ENCODE measurements around the gene CPA3.

CPA3 gene

DNA sequence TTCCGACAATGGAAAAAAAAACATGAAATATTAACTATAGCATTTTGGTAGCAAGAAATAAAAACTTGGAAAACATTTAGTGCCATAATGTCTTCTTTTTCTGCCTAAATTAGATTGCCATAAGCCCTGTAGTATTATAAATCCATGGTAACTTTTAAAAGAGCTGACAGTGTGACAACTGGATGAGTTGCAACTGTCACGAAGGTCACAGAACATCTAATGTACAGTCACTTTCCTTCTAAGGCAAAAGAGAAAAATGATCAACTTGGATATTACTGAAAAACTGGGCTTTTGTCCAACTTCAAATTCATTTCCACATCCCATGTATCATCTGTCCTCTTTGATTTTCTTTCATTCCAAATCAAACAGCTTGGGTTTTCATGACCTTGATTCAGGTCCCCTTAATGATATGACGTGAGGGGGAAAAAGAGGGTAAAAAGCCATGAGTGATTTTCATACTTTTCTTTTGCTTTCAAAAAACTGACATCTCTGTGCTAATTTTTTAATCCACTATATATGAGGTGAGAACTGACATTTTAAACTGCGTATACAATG, 36.9 kb upstream of the CPA3 start:
- Histone ChIP-seq H2AK5ac (ENCODE audit: low read length, severe bottlenecking) (no peak overlapping the region), H3K4me1 (ENCODE audit: control insufficient read depth, insufficient read depth, low read depth, low read length) (no peaks in the 10 kb centered on the region), H3K27ac (ENCODE audit: low read length, poor library complexity, severe bottlenecking) (no peak overlapping the region), H3K27me3 (ENCODE audit: control insufficient read depth in 1 of 2, insufficient read depth in 1 of 2, low read length in 2 of 2) (no peaks in the 10 kb centered on the region), H3K4me3 (ENCODE audit: insufficient read depth in 1 of 2, low read depth in 1 of 2, low read length in 2 of 2) (no peak overlapping the region), H3K4me2 (ENCODE audit: low read length, poor library complexity, severe bottlenecking) (no peak overlapping the region), H3K18ac (ENCODE audit: low read depth in 1 of 2, low read length in 2 of 2) (no peak overlapping the region), H3K79me1 (replicated peaks; ENCODE audit: low read length, poor library complexity, severe bottlenecking) (no peaks in the 10 kb centered on the region), H2BK5ac (ENCODE audit: low read depth, low read length, poor library complexity, severe bottlenecking) (no peak overlapping the region), H2BK12ac (ENCODE audit: low read length in 2 of 2) (no peak overlapping the region), H3K9me3 (ENCODE audit: control insufficient read depth, low read length) (no peaks in the 10 kb centered on the region), H3K36me3 (ENCODE audit: control insufficient read depth in 1 of 2, insufficient read depth in 2 of 2, low read depth in 1 of 2, low read length in 2 of 2) (no peaks in the 10 kb centered on the region), H2BK120ac (ENCODE audit: low read depth, low read length) (no peak overlapping the region), H3K23ac (ENCODE audit: low read length in 2 of 2) (no peak overlapping the region), H3K14ac (ENCODE audit: low read length in 2 of 2) (no peak overlapping the region), H2AFZ (ENCODE audit: low read depth, low read length) (no peak overlapping the region), H4K8ac (ENCODE audit: low read length) (no peak overlapping the region), H4K91ac (ENCODE audit: low read length) (no peak overlapping the region), H3K4ac (ENCODE audit: low read depth in 1 of 2, low read length in 2 of 2) (no peak overlapping the region), H3K9ac (ENCODE audit: low read length) (no peak overlapping the region), H2BK15ac (ENCODE audit: low read depth, poor library complexity, severe bottlenecking) (no peak overlapping the region)
- no peak for DNase-seq
- 100% methylated on average over 2 of the region's 4 CpGs for WGBS

DNA sequence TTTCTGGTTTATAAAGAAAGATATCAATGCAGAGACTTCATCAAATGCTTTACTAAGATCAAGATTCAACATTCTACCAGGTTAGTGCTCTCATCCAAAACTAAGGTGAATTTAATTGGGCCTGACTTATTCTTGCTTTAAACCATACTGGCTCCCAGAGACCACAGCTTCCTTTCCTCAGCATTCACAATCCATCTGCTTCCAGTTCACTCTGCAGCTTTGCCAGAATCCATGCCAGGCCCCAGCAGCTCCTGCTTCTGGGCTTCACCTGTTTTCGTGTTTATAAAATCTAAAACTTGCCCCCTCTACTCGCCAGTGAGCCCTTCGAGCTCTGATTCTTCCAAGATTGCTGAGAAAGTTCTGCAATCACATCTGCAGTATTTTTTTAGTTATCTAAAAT, 35.2 kb upstream of the CPA3 start:
- H2BK12ac ChIP-seq (ENCODE audit: low read length in 2 of 2), result no peak overlapping the region
- no peaks in the 10 kb centered on the region for H3K36me3 ChIP-seq (ENCODE audit: control insufficient read depth in 1 of 2, insufficient read depth in 2 of 2, low read depth in 1 of 2, low read length in 2 of 2)
- no peak overlapping the region for H3K14ac ChIP-seq (ENCODE audit: low read length in 2 of 2)
- H2BK120ac ChIP-seq (ENCODE audit: low read depth, low read length), result no peak overlapping the region
- no peak overlapping the region for H4K91ac ChIP-seq (ENCODE audit: low read length)
- H3K79me1 ChIP-seq (replicated peaks; ENCODE audit: low read length, poor library complexity, severe bottlenecking), result no peaks in the 10 kb centered on the region
- H3K27me3 ChIP-seq (ENCODE audit: control insufficient read depth in 1 of 2, insufficient read depth in 1 of 2, low read length in 2 of 2), result no peaks in the 10 kb centered on the region
- no peaks in the 10 kb centered on the region for H3K4me1 ChIP-seq (ENCODE audit: control insufficient read depth, insufficient read depth, low read depth, low read length)
- H3K23ac ChIP-seq (ENCODE audit: low read length in 2 of 2), result no peak overlapping the region
- no peak overlapping the region for H3K9ac ChIP-seq (ENCODE audit: low read length)
- no peak overlapping the region for H3K4me2 ChIP-seq (ENCODE audit: low read length, poor library complexity, severe bottlenecking)
- H2BK5ac ChIP-seq (ENCODE audit: low read depth, low read length, poor library complexity, severe bottlenecking), result no peak overlapping the region
- no peak overlapping the region for H3K4ac ChIP-seq (ENCODE audit: low read depth in 1 of 2, low read length in 2 of 2)
- H4K8ac ChIP-seq (ENCODE audit: low read length), result no peak overlapping the region
- no peak overlapping the region for H2AK5ac ChIP-seq (ENCODE audit: low read length, severe bottlenecking)
- no peak overlapping the region for H2AFZ ChIP-seq (ENCODE audit: low read depth, low read length)
- no peak overlapping the region for H2BK15ac ChIP-seq (ENCODE audit: low read depth, poor library complexity, severe bottlenecking)
- H3K18ac ChIP-seq (ENCODE audit: low read depth in 1 of 2, low read length in 2 of 2), result no peak overlapping the region
- no peak overlapping the region for H3K4me3 ChIP-seq (ENCODE audit: insufficient read depth in 1 of 2, low read depth in 1 of 2, low read length in 2 of 2)
- WGBS, result 94% methylated on average over 2 of the region's 3 CpGs
- DNase-seq, result no peak
- no peak overlapping the region for H3K27ac ChIP-seq (ENCODE audit: low read length, poor library complexity, severe bottlenecking)
- no peaks in the 10 kb centered on the region for H3K9me3 ChIP-seq (ENCODE audit: control insufficient read depth, low read length)

DNA sequence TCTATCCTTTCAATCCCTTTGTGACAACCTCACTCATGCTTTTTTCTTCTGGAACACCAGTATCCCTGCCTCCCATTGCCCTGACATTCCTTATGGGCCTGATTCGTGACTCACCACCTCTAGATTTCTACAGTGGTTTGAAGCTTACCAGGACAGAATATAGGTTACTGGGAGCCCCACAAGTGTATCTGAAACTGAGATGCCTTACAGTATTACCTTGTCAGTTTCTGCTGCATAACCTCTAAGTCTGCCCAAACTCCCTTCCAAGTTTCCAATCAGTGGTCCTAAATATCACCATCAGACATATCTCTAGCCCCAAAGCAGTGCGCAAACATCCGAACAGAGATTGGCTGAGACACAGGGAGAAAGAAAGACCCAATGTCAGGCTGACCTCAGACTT, 31.9 kb upstream of the CPA3 start:
- Histone ChIP-seq H3K36me3 (ENCODE audit: control insufficient read depth in 1 of 2, insufficient read depth in 2 of 2, low read depth in 1 of 2, low read length in 2 of 2) (no peaks in the 10 kb centered on the region), H3K27me3 (ENCODE audit: control insufficient read depth in 1 of 2, insufficient read depth in 1 of 2, low read length in 2 of 2) (no peaks in the 10 kb centered on the region), H3K4me2 (ENCODE audit: low read length, poor library complexity, severe bottlenecking) (no peak overlapping the region), H3K14ac (ENCODE audit: low read length in 2 of 2) (no peak overlapping the region), H3K23ac (ENCODE audit: low read length in 2 of 2) (no peak overlapping the region), H3K27ac (ENCODE audit: low read length, poor library complexity, severe bottlenecking) (no peak overlapping the region), H3K9ac (ENCODE audit: low read length) (no peak overlapping the region), H2BK120ac (ENCODE audit: low read depth, low read length) (no peak overlapping the region), H4K8ac (ENCODE audit: low read length) (no peak overlapping the region), H2BK12ac (ENCODE audit: low read length in 2 of 2) (no peak overlapping the region), H2AFZ (ENCODE audit: low read depth, low read length) (no peak overlapping the region), H2BK5ac (ENCODE audit: low read depth, low read length, poor library complexity, severe bottlenecking) (no peak overlapping the region), H3K9me3 (ENCODE audit: control insufficient read depth, low read length) (no peaks in the 10 kb centered on the region), H3K4me1 (ENCODE audit: control insufficient read depth, insufficient read depth, low read depth, low read length) (no peaks in the 10 kb centered on the region), H3K4ac (ENCODE audit: low read depth in 1 of 2, low read length in 2 of 2) (no peak overlapping the region), H3K18ac (ENCODE audit: low read depth in 1 of 2, low read length in 2 of 2) (no peak overlapping the region), H4K91ac (ENCODE audit: low read length) (no peak overlapping the region), H3K4me3 (ENCODE audit: insufficient read depth in 1 of 2, low read depth in 1 of 2, low read length in 2 of 2) (no peak overlapping the region), H2AK5ac (ENCODE audit: low read length, severe bottlenecking) (no peak overlapping the region), H2BK15ac (ENCODE audit: low read depth, poor library complexity, severe bottlenecking) (no peak overlapping the region), H3K79me1 (replicated peaks; ENCODE audit: low read length, poor library complexity, severe bottlenecking) (no peaks in the 10 kb centered on the region)
- DNase-seq, result no peak
- WGBS, result 84% methylated on average over 3 of the region's 3 CpGs

DNA sequence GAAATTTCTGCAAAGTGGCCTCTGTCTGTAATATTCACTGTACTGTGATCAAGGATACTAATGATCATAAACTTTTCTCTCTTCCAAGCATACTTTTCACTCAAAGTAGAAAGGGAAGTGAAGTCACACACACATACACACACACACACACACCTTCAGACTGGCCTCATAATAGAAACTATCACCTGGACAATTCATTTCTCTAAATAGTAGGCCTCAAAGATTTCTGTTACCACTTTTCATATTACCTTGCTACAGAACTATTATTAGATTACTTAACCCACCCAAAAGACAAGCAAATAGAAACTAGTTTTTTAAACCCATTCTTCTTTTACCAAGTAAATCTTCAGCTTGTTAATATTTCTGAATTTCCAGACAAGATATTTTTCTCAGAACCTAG, 25.3 kb upstream of the CPA3 start:
- Histone ChIP-seq H3K23ac (ENCODE audit: low read length in 2 of 2) (no peak overlapping the region), H3K9me3 (ENCODE audit: control insufficient read depth, low read length) (no peaks in the 10 kb centered on the region)

More for the DNA sequence above, 25.3 kb upstream of the CPA3 start:
- Histone ChIP-seq H3K18ac (ENCODE audit: low read depth in 1 of 2, low read length in 2 of 2) (no peak overlapping the region), H3K36me3 (ENCODE audit: control insufficient read depth in 1 of 2, insufficient read depth in 2 of 2, low read depth in 1 of 2, low read length in 2 of 2) (no peaks in the 10 kb centered on the region), H3K27me3 (ENCODE audit: control insufficient read depth in 1 of 2, insufficient read depth in 1 of 2, low read length in 2 of 2) (no peaks in the 10 kb centered on the region), H2BK15ac (ENCODE audit: low read depth, poor library complexity, severe bottlenecking) (no peak overlapping the region), H2BK120ac (ENCODE audit: low read depth, low read length) (no peak overlapping the region), H2BK5ac (ENCODE audit: low read depth, low read length, poor library complexity, severe bottlenecking) (no peak overlapping the region), H3K4me3 (ENCODE audit: insufficient read depth in 1 of 2, low read depth in 1 of 2, low read length in 2 of 2) (no peak overlapping the region), H3K4ac (ENCODE audit: low read depth in 1 of 2, low read length in 2 of 2) (no peak overlapping the region), H4K91ac (ENCODE audit: low read length) (no peak overlapping the region), H3K4me2 (ENCODE audit: low read length, poor library complexity, severe bottlenecking) (no peak overlapping the region), H3K9ac (ENCODE audit: low read length) (no peak overlapping the region), H3K4me1 (ENCODE audit: control insufficient read depth, insufficient read depth, low read depth, low read length) (no peaks in the 10 kb centered on the region), H3K14ac (ENCODE audit: low read length in 2 of 2) (no peak overlapping the region), H2BK12ac (ENCODE audit: low read length in 2 of 2) (no peak overlapping the region), H3K79me1 (replicated peaks; ENCODE audit: low read length, poor library complexity, severe bottlenecking) (no peaks in the 10 kb centered on the region), H2AFZ (ENCODE audit: low read depth, low read length) (no peak overlapping the region), H4K8ac (ENCODE audit: low read length) (no peak overlapping the region), H3K27ac (ENCODE audit: low read length, poor library complexity, severe bottlenecking) (no peak overlapping the region), H2AK5ac (ENCODE audit: low read length, severe bottlenecking) (no peak overlapping the region)
- DNase-seq, result no peak
